ENCODE results near the gene SNX18. TPM values are rescaled to one million over a fixed set of nuclear protein-coding genes. Genes with fewer than 3 reads are reported as not detected.
"Not testable (repeated sequence)": the region's sequence is repeated elsewhere in the genome, so short reads cannot be mapped to it uniquely, and the experiment has no call there.

Gene SNX18
- total RNA-seq, 1 donor from 2014 or later, result 21.3 TPM

DNA sequence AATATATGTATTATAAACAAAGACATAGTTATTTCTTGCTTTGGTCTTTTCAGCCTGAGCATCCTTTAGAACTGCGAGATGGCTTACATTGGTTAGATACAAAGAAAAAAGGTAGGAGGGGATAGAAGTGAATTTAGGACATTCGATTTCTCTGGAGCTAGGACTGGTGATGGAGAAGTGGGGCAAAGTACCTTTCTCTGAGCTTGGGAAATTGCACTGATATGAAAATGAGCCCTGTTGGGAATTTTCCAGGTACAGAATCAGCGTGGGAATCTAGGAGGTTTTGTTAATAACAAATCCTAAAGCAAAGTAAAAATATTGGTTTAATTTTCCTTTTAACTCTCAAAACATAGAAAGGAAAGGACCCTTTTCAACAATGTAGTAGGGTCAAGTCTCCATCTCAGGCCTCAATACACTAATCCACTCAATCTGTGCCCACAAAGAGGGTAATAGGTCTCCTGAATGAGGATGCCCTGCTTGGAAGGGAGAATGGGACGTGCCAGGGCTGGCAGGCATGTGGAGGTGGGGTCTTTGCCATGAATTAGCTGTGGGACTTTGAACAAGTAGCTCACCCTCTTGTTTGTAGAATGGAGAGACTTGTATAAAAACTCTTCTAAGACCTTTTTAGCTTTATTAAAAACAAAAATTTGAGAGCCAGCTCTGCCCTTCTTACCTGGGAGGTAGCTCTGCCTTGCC lies 17.7 kb downstream of the SNX18 start:
- Mint-ChIP-seq H3K27ac (ENCODE audit: unreplicated experiment) (no peak overlapping the region), H3K4me1 (peaks cover 33% of the 10 kb centered on the region), H3K27me3 (ENCODE audit: low read depth) (no peaks in the 10 kb centered on the region), H3K36me3 (ENCODE audit: low read depth) (peaks cover 8% of the 10 kb centered on the region), H3K9me3 (no peaks in the 10 kb centered on the region), H3K4me3 (no peak overlapping the region)
- TF ChIP-seq, protein P1, sequence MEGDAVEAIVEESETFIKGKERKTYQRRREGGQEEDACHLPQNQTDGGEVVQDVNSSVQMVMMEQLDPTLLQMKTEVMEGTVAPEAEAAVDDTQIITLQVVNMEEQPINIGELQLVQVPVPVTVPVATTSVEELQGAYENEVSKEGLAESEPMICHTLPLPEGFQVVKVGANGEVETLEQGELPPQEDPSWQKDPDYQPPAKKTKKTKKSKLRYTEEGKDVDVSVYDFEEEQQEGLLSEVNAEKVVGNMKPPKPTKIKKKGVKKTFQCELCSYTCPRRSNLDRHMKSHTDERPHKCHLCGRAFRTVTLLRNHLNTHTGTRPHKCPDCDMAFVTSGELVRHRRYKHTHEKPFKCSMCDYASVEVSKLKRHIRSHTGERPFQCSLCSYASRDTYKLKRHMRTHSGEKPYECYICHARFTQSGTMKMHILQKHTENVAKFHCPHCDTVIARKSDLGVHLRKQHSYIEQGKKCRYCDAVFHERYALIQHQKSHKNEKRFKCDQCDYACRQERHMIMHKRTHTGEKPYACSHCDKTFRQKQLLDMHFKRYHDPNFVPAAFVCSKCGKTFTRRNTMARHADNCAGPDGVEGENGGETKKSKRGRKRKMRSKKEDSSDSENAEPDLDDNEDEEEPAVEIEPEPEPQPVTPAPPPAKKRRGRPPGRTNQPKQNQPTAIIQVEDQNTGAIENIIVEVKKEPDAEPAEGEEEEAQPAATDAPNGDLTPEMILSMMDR (conservative IDR thresholded peaks at IDR 0.05), result no peak
- no peak for DNase-seq (ENCODE audit: low read depth, low spot score)

DNA sequence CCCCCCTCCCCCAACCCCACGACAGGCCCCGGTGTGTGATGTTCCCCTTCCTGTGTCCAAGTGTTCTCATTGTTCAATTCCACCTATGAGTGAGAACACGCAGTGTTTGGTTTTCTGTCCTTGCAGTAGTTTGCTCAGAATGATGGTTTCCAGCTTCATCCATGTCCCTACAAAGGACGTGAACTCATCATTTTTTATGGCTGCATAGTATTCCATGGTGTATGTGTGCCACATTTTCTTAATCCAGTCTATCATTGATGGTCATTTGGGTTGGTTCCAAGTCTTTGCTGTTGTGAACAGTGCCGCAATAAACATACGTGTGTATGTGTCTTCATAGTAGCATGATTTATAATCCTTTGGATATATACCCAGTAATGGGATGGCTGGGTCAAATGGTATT lies 18.8 kb downstream of the SNX18 start:
- H3K27me3 Mint-ChIP-seq (ENCODE audit: low read depth); H3K36me3 Mint-ChIP-seq (ENCODE audit: low read depth); H3K4me3 Mint-ChIP-seq; DNase-seq (ENCODE audit: low read depth, low spot score); H3K27ac Mint-ChIP-seq (ENCODE audit: unreplicated experiment); H3K9me3 Mint-ChIP-seq: not testable (repeated sequence)
- H3K4me1 Mint-ChIP-seq, result peaks cover 29% of the 10 kb centered on the region

DNA sequence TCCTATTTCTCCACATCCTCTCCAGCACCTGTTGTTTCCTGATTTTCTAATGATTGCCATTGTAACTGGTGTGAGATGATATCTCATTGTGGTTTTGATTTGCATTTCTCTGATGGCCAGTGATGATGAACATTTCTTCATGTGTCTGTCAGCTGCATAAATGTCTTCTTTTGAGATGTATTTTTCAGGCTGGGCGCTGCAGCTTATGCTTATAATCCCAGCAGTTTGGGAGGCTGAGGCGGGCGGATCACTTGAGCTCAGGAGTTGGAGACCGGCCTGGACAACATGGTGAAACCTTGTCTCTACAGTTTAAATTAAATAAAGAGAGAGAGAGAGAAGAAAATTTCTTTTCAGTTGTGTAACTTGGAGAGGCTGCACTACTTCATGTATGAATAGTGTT lies 19.3 kb downstream of the SNX18 start:
- not testable (repeated sequence) for DNase-seq (ENCODE audit: low read depth, low spot score); H3K4me3 Mint-ChIP-seq; H3K27ac Mint-ChIP-seq (ENCODE audit: unreplicated experiment); H3K27me3 Mint-ChIP-seq (ENCODE audit: low read depth); H3K9me3 Mint-ChIP-seq; H3K36me3 Mint-ChIP-seq (ENCODE audit: low read depth)
- H3K4me1 Mint-ChIP-seq, result peaks cover 26% of the 10 kb centered on the region

DNA sequence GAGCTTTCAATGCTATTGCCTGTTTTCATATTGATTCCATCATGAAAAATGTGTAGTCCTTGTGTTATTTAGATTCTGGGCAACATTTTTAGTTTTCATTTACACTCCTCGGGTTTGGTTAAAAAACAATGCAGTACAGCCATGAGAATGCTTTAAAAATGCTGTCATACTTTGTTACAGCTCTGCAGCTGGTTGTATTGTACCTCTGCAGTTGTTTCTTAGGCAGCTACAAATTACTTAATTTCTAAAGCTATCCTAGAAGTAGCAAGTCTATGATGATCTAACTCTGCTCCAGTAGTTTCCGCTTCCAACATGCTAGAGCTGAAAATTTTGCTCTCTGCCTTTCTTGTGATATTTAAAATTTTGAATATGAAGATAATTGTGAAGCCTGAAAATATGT lies 20.2 kb downstream of the SNX18 start:
- H3K9me3 Mint-ChIP-seq, result no peaks in the 10 kb centered on the region
- H3K27me3 Mint-ChIP-seq (ENCODE audit: low read depth), result no peaks in the 10 kb centered on the region
- no peak overlapping the region for H3K4me3 Mint-ChIP-seq
- H3K36me3 Mint-ChIP-seq (ENCODE audit: low read depth), result peaks cover 8% of the 10 kb centered on the region
- TF ChIP-seq, protein P1 (conservative IDR thresholded peaks at IDR 0.05), result no peak
- H3K4me1 Mint-ChIP-seq, result peaks cover 26% of the 10 kb centered on the region
- DNase-seq (ENCODE audit: low read depth, low spot score), result no peak
- H3K27ac Mint-ChIP-seq (ENCODE audit: unreplicated experiment), result no peak overlapping the region

DNA sequence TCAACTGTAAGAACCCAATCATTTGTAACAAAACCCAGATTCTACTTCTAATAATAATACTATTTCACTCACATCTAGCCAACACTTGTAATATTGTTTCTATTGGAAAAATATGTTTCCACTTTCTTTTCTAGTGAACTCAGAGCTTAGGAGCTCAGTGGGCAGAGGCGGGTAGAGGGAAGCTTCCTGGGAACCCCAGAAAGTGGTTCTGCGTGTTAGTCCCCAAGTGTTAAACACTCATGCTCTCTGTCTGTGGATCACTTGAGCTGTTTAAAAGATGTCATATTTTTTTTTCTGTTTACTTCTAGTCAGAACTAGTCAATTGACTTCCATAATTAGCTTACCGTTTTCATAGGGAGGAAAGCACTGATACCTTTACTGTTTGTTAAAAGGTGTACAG lies 20.6 kb downstream of the SNX18 start:
- Mint-ChIP-seq H3K36me3 (ENCODE audit: low read depth) (peaks cover 8% of the 10 kb centered on the region), H3K4me1 (peaks cover 26% of the 10 kb centered on the region), H3K9me3 (no peaks in the 10 kb centered on the region), H3K27ac (ENCODE audit: unreplicated experiment) (no peak overlapping the region), H3K27me3 (ENCODE audit: low read depth) (no peaks in the 10 kb centered on the region), H3K4me3 (no peak overlapping the region)
- DNase-seq (ENCODE audit: low read depth, low spot score), result no peak
- TF ChIP-seq, protein P1 (conservative IDR thresholded peaks at IDR 0.05), result no peak

DNA sequence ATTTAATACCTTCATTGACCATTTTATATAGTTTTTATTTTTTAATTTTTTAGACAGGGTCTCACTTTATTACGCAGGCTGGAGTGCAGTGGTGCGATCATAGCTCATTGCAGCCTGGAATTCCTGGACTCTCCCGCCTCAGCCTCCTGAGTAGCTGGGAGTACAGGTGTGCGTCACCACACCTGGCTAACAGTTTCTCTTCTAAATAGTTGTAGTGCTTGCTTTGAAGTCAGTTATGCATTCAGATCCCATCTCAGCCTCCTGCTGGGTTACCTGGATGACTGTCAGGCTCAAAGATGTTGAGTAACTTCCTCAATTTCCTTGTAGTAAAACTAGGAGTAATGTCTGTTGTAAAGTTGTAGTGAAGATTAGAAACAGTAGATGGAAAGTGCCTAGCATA lies 21.4 kb downstream of the SNX18 start:
- TF ChIP-seq, protein P1 (conservative IDR thresholded peaks at IDR 0.05), result no peak
- no peaks in the 10 kb centered on the region for H3K27me3 Mint-ChIP-seq (ENCODE audit: low read depth)

More for the DNA sequence above, 21.4 kb downstream of the SNX18 start:
- Mint-ChIP-seq H3K9me3 (no peaks in the 10 kb centered on the region), H3K36me3 (ENCODE audit: low read depth) (peaks cover 8% of the 10 kb centered on the region), H3K4me3 (no peak overlapping the region), H3K27ac (ENCODE audit: unreplicated experiment) (no peak overlapping the region), H3K4me1 (peaks cover 19% of the 10 kb centered on the region)
- no peak for DNase-seq (ENCODE audit: low read depth, low spot score)
